ENCODE results near the gene RNF8.
"Not testable (repeated sequence)": the region's sequence is repeated elsewhere in the genome, so short reads cannot be mapped to it uniquely, and the experiment has no call there.

Gene RNF8

DNA sequence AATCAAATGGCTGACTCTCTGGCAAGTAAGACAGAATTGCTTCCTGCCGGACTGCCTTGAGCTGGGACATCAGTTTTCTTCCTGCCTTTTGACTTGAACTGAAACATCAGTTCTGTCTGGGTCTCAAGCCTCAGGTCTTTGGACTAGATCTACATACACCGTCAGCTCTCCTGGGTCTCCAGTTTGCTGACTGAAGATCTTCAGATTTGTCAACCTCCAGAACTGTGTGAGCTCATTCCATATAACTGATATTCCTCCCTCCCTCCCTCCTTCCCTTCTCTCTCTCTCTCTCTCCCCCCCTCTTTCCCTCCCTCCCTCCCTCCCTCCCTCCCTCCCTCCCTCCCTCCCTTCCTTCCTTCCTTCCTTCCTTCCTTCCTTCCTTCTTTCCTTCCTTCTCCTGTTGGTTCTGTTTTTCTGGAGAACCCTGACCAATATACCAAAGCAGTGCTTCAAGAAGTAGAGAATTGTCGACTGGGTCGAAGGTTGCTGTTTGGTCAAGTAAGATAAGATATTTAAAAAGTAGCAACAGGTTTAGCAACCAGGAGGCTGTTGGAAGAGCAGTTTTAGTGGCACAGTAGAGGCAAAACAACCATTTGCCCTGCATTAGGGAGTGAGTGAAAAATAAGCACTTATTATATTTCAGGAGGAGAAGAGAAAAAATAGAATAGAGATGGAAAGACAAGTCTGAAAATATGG lies 46.2 kb downstream of the RNF8 start:
- no peak for DNase-seq (ENCODE audit: low read depth)

DNA sequence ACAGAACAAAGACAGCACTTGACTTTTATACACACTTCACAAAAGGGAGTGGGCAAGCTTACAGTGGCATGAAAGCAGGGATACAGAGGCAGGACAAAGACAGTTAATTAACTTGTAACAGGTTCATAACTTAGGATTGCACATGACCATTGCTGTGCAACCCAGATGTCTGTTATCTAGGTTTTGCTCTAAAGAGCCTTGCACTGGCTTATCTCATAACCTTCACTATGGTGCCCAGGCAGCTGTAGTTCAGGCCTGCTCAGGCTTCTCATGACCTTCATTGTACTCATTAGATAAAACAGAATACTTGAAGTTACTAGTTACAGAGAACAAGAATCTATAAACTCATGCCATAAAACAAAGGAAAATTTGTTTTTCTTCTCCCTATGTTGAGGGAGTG lies 47.9 kb downstream of the RNF8 start:
- DNase-seq (ENCODE audit: low read depth): not testable (repeated sequence)

DNA sequence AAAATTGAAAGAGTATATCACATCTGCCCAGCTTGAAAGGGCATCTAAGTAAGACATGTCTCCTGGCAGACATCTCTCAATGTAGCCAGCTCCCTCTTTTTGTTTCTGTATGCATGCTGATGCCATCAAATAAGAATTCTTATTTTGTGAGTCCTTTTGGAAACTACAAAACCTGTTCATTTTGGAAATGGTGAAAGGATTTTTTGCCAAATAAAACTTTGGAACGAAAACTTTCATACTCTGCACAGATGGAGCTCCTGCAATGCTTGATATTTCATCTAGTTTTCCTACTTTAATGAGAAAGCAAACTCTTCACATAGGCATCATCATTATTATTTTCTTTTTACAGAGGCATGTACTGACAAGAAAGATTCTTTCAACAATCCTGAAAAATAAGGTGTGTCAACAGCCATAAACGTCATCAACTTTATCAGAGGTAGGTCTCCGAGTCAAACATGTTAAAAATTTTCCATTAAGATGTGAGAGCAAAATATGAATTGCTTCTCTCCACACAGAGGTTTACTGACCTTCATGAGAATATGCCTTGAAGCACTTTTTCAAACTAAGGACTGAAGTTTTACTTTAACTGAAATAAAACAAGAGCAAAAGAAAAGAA lies 53.1 kb downstream of the RNF8 start:
- DNase-seq (ENCODE audit: low read depth): no peak

DNA sequence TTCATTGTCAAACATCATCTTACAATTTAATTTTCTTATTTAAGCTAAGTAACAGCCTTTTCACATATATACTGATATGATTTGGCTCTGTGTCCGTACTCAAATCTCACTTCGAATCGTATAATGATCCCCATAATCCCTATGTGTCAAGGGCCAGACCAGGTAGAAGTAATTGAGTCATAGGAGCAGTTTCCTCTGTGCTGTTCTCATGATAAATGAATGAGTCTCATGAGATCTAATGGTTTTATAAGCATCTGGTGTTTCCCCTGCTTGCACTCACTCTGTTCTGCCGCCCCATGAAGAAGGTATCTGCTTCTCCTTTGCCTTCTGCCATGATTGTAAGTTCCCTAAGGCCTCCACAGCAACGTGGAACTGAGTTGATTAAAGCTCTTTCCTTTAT lies 54.2 kb downstream of the RNF8 start:
- DNase-seq (ENCODE audit: low read depth): no peak

DNA sequence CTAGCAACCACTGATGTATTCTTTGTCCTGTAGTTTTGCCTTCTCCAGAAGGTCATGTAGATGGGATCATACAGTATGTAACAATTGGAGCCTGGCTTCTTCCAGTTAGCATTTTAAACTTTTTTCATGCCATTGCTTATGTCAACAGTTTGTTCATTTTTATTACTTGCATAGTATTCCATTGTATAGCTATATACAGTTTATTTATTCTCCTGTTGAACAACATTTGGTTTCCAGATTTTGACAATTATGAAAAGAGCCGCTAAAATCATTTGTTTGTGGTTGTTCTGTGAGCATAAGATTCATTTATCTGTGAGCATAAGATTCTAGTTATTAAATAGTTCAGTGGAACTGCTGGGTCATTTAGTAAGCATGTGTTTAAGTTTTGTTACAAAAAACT lies 55.7 kb downstream of the RNF8 start:
- no peak for DNase-seq (ENCODE audit: low read depth)

DNA sequence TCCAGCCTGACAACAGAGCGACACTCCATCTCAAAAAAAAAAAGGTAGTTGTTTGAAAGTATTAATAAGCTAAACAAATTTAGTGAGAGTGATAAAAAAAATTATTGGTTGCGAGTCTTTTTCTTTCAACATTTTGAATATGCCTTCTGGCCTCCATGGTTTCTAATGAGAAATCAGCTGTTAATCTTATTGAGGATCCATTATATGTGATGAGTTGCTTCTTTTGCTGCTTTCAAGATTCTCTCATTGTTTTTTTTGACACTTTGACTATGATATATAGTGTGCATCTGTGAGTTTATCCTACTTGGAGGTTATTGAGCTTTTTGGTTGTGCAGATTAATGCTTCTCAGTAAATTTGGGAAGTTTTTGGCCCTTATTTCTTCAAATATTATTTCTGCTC lies 63.6 kb downstream of the RNF8 start:
- no peak for DNase-seq (ENCODE audit: low read depth)

DNA sequence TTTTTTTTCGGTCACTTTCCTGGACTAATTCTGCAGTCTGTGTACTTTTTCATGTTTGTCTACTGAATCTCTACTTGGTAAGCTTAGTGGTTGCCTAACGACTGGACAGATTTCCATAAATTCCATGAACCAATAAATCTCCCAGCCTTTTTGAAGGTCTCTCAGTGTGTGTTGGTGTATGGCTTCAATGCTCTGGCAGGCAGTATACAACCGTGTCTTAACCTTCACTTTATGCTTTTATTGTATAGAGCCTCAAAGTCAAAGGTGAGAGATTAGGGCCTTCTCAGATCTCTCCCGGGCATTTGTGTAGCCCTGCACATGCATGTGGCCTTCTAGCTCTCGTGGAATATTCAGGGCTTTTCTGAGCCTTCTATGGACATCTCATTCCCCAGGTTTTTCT lies 64.9 kb downstream of the RNF8 start:
- no peak for DNase-seq (ENCODE audit: low read depth)

DNA sequence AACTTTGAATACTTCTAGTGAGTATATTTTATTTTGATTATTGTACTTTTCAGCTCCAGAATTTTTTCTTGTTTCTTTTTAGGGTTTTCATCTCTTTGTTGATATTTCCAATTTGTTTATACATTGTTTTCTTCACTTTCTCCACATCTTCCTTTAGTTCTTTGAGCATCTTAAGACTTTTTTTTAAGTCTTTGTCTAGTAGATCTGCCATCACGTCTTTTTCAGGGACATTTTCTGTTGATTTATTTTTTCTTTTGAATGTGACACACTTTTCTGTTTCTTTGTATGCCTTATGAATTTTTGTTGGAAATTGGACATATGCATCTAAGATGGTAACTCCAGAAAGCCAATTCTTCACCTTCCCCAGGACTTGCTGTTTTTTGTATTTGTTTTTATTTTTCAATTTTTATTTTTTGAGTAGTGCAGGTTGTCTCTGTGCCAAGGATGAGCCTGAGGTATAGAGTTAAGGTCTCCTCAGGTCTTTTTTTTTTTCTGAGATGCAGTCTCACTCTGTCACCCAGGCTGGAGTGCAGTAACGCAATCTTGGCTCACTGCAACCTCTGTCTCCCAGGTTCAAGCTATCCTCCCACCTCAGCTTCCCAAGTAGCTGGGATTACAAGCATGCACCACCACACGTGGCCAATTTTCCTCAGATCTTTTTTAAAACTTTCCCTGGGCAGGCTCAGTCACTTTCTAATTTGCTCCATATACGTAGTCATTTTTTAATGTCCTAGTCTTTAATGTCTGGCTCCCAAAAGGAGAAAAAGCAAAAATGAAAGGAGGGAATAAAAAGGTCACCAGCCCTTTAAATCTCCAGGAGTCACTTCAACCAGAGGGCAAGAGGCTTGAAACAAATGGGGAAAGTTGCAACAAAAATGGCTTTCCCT lies 72.5 kb downstream of the RNF8 start:
- DNase-seq (ENCODE audit: low read depth): no peak

DNA sequence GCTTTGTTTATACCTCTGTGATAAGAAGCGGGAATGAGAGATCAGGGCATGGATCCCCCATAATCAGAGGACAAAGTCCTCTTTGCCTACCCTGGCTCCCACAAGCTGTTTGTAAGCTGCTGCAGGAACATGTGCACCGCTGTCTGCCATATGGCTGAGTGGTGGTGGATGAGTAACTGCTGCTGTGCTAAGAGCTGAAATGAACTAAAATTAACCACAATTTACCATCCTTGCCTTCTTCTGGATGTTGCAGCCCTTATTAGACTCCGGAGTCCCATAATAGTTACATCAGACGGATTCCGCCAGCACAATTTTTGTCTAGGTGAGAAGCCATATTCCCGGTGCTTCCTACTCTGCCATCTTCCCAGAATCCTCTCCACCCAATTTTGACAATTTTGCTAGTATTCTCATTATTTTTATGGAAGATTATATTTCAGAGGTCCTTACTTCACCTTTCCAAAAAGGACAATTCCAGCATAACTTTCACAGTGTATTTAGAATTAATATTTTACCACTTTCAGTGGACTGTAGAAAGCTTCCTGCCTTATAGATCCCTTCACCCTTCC lies 73.2 kb downstream of the RNF8 start:
- DNase-seq (ENCODE audit: low read depth): no peak

DNA sequence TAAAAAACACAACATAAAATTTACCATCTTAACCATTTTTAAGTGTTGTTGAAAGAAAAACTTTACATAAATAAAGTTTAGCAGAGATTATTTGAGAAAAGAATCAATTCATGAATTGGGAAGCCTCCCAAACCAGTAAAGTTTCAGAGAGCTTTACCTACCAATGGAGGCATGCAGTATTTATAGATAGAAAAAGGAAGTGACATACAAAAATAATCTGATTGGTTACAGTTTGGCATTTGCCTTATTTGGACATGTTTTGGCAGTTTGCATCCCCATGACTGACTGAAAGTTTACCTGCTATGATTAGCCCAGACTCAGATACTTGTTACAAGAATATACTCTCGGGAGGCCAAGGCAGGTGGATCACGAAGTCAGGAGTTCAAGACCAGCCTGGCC lies 75.6 kb downstream of the RNF8 start:
- no peak for DNase-seq (ENCODE audit: low read depth)

DNA sequence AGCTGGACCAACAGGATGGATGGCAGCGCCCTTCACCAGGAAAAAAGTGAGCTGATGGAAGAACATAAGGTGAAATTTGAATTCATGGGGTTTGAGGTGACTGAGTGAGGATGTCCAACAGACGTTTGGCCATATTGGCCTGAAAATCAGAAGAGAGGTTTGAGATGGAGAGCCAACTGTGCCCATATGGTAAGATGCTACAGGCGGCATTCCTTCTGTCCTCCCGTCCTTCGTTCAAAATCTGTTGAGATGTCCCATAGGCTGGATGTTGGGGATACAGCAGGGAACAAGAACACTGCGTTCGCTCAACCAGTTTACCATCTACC lies 78.8 kb downstream of the RNF8 start:
- DNase-seq (ENCODE audit: low read depth): no peak

DNA sequence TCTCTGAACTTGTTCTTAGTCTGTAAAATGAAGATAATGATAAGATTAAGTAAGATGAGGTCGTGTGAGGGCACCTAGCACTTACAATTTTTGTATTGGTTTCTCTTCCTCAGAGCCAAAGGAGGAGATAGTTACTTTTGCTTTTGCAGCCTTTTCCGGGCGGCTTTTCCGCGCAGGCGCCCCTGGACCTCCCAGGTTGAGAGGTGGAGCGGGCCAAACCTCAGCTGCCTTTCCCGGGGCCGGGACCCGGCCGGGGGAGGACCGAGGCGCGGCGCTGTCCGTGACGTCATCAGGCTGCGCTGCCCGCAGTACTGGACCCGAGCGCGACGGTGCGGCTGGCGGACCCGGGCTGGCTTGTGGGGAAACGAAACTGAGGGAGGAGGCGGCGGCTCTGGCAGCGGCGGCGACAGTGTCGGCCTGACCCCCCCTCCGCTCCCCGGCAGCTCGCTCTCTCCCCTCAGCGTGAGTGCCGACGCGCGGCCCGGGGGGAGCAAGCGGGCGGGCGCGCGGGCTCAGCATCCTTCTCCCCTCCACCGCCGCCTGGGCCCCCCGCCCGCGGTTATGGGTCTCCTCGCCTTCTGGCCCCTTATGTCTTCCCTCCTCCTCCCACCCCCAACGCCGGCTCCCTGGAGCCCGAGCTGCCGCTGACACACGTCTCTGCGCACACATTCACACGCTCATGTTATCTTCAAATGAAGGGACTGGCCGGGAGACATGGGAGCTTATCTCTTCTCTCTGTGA lies 79.3 kb downstream of the RNF8 start, which contains the start of gene CMTR1:
TSS of gene CMTR1 (plus strand) at position 306 of the 741 bp plus-strand sequence. CDS start 2,409 bp downstream, outside the sequence.
- DNase-seq (ENCODE audit: low read depth): peak; percentile 98

DNA sequence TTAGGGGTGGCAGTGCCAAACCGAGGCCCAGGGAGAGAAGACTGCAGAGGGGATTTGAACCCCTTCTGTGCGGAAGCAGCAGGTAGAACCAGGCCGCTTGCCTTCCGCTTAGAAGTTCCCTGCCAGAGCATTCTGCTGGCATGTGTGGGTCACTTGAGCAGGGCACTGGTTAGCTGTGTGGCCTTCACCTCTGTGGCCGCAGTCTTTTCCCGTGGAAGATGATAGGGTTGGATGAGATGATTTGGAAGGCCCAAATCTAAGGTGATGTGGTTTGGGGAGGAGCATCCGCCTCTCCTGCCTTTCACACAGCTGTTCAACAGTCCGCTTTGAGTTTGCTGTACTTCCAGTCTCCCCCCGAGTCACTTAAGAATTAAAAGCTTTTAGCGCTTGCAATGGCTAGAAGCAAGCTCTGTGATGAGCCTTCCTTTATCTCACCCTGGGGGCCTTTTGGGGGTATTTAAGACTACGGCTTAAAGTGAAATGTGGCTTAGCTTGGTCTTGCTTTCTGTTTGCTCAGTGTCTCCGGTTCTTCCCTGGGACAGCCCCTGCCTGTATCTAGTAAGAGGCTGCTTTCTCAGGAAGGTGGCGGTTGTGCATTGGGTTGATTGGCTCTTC lies 80.0 kb downstream of the RNF8 start:
- peak; percentile 12 for DNase-seq (ENCODE audit: low read depth)

DNA sequence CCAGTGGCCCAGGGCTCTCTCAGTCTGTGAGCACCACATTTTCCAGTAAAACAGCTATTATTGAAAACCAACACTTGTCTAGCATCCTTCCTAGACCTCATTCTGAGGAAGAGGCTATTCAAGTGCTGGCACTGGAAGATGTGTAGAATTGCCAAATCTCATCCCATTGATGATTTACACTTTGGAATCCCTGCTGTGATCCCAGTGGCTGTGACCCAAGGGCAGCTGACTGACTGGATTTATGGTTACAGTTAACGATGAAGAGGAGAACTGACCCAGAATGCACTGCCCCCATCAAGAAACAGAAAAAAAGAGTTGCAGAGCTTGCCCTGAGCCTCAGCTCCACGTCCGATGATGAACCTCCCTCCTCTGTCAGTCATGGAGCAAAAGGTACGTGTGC lies 81.6 kb downstream of the RNF8 start:
- no peak for DNase-seq (ENCODE audit: low read depth)

DNA sequence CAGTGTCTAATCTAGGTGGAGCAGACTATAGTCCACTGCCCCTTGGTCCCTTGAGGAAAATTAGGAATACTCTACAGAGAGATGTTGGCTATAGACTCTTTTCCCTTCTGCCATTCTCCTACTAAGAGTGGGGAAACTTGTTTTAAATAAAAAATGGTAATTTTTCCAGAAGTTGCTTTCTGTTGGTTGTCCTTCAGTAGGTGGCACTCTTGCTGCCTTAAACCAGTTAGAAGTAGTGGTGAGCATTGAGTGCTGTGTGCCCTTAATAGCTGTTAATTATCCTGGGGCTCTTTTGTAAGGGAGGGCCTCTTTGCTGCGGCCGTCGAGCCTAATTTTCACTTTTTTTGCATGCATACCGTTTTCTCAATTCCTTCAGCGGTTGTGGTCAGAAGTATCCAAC lies 82.0 kb downstream of the RNF8 start:
- DNase-seq (ENCODE audit: low read depth): no peak

DNA sequence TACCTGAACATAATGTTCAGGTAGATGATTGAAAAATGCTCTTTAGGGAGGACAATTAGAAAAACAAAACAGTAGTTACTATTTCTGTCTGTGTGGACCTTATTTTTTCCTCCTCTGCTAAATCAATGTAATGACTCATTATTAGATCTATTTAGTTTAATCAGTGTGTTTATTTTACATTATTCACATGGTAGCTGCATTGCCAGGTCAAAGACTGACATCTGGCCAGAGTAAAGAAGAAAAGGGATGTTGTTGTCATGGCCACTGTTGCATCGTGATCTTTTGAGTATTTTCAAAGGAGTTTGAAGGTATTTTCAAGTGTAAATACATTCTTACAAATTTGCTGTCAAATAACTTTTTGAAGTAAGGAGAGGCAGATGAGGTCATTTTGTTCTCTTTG lies 85.1 kb downstream of the RNF8 start:
- no peak for DNase-seq (ENCODE audit: low read depth)

DNA sequence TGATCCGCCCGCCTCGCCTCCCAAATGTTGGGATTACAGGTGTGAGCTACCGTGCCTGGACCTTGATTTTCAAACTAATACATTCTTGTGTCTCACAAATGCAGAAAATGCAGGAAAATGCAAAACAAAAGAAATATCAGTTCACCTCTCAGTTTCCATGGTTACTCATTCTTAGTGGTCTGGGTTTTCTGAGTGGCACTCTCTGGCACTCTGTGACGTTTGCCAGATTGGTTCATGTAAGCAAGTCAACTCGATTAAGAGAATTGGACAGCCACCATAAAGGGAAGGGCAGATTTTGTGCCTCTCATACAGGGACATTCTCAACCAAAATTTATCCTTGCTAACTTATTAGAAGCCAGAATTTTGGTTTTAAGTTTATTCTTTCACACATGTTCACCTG lies 87.9 kb downstream of the RNF8 start:
- no peak for DNase-seq (ENCODE audit: low read depth)

DNA sequence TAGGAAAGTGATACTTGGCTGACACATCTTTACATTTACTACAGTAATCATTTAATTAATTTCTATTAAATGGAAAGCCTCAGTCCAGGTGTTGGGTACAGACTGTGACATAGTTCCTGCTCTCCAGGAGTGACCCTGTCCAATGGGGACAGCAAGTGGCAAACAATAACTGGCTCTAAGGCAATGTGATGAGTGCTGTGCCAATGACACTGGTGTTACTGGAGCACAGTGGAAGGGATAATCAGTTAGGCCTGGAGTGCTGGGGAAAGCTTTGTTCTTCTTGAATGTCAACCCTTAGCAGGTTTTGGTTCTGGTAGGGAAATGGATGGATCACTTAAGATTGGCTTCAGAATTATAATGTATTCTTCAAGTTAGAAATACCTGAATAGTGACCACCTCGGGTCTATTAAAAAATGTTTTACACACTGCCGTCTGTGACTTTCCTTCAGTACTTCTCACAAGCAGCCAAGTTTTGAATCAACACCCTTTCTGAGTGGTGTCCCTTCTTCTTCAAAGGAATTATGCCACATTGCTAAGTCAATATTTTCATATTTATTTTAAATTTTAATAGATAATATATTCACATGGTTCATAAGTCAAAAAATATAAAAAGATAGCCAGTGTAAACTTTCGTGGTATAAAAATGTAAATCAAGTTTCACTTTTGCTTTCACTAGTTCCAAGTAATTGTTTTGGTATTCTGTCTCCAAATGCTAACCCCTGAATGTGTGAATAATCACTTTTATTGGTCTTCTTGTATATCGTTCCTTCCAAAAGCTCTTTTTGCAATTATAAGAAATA lies 88.8 kb downstream of the RNF8 start:
- DNase-seq (ENCODE audit: low read depth): no peak

DNA sequence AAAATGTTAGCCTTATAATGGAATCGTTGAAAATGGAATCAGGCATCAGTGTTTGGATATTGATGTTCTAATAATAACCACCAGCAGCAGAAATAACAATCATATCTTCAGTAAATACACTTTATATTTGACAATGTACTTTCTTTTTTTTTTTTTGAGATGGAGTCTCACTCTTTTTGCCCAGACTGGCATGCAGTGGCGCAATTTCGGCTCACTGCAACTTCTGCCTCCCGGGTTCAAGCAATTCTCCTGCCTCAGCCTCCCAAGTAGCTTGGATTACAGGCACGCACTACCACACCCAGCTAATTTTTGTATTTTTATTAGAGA lies 89.4 kb downstream of the RNF8 start:
- DNase-seq (ENCODE audit: low read depth): not testable (repeated sequence)

Data from stimulated activated CD8-positive, alpha-beta memory T cell treated with anti-CD3 and anti-CD28 coated beads, Interleukin-15, amount 100 ng/mL, for 24 hours (primary cell).